VCaP (cell line): Measurements from ENCODE around the gene LINC01488.

Experiments used
- H3K27ac ChIP-seq: fragments of 450-650 bp; 2 replicates; pipeline ENCODE4 v1.5.1; 2017
- CTCF ChIP-seq: fragments of 450-650 bp; conservative IDR thresholded peaks from 2 replicates; pipeline ENCODE4 v1.5.1; 2017; ENCODE audit warnings: mild to moderate bottlenecking, moderate library complexity

LINC01488 gene

GRCh38 chr11:69499186-69499917 is 17.9 kb downstream of the LINC01488 start:
- no peak overlapping the region for H3K27ac ChIP-seq

GRCh38 chr11:69499918-69500284 is 18.4 kb downstream of the LINC01488 start:
- TF ChIP-seq CTCF: no peak
- no peak overlapping the region for H3K27ac ChIP-seq

More at GRCh38 chr11:69499186-69499917, 17.9 kb downstream of the LINC01488 start:
- TF ChIP-seq CTCF: no peak

- no peak for TF ChIP-seq CTCF
- no peak overlapping the region for H3K27ac ChIP-seq
Observed at GRCh38 chr11:69500285-69501120, 19.0 kb downstream of the LINC01488 start.

- no peak overlapping the region for H3K27ac ChIP-seq
- no peak for TF ChIP-seq CTCF
Observed at GRCh38 chr11:69501121-69501489, 19.6 kb downstream of the LINC01488 start.

GRCh38 chr11:69501891-69502860 is 20.7 kb downstream of the LINC01488 start:
- H3K27ac ChIP-seq: no peak overlapping the region
- no peak for TF ChIP-seq CTCF

- H3K27ac ChIP-seq: no peak overlapping the region
- TF ChIP-seq CTCF: no peak
Observed at GRCh38 chr11:69504127-69504526, 22.7 kb downstream of the LINC01488 start.
